Measurements from ENCODE around the gene HUWE1. TPM values are rescaled to one million over a fixed set of nuclear protein-coding genes. Genes with fewer than 3 reads are reported as not detected.

Gene HUWE1
- total RNA-seq, 4 donors from 2014 or later, result 76.6 to 112 (median 101) TPM

DNA sequence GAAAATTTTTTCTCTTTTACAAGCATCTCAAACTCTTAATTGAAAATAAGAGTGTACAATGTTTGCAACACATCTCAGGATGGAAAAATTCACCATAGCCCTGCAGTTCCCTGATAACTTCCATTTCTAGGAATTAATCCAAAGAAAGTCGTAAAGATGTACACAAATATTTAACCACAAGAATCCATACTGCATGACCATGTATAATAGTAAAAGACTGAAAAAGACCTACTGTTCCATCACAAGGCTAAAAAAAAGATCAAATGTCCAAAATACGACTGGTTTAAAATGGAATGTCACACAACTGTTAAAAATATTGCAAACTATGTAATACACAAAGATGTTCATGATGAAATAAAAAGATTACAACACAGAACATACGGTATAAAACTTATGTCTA lies 32.1 kb downstream of the HUWE1 start:
- H3K27ac ChIP-seq, result no peak overlapping the region
- DNase-seq, result no peak
- no peaks in the 10 kb centered on the region for H3K27me3 ChIP-seq
- TF ChIP-seq POLR2A (IDR thresholded peaks at IDR 0.05), result no peak
- TF ChIP-seq, protein P1, sequence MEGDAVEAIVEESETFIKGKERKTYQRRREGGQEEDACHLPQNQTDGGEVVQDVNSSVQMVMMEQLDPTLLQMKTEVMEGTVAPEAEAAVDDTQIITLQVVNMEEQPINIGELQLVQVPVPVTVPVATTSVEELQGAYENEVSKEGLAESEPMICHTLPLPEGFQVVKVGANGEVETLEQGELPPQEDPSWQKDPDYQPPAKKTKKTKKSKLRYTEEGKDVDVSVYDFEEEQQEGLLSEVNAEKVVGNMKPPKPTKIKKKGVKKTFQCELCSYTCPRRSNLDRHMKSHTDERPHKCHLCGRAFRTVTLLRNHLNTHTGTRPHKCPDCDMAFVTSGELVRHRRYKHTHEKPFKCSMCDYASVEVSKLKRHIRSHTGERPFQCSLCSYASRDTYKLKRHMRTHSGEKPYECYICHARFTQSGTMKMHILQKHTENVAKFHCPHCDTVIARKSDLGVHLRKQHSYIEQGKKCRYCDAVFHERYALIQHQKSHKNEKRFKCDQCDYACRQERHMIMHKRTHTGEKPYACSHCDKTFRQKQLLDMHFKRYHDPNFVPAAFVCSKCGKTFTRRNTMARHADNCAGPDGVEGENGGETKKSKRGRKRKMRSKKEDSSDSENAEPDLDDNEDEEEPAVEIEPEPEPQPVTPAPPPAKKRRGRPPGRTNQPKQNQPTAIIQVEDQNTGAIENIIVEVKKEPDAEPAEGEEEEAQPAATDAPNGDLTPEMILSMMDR (IDR thresholded peaks at IDR 0.05), result no peak
- WGBS, 2 donors, result 49 to 52% methylated on average over 3 of the region's 3 CpGs
- no peak overlapping the region for H3K4me3 ChIP-seq
- H3K4me1 ChIP-seq, result peaks cover 0 to 7% (median 0%) of the 10 kb centered on the region in 3 donors
- no peaks in the 10 kb centered on the region for H3K9me3 ChIP-seq
- intact Hi-C loops (cut with DNase I), result no loop called here
- peaks cover 0 to 48% (median 0%) of the 10 kb centered on the region in 3 donors for H3K36me3 ChIP-seq

GRCh38 chrX:53644751-53645150 lies 41.8 kb downstream of the HUWE1 start:
- Histone ChIP-seq H3K4me3 (no peak overlapping the region), H3K27me3 (no peaks in the 10 kb centered on the region), H3K9me3 (no peaks in the 10 kb centered on the region), H3K4me1 (no peaks in the 10 kb centered on the region), H3K27ac (no peak overlapping the region), H3K36me3 (peaks cover 0 to 99% (median 0%) of the 10 kb centered on the region in 3 donors)
- DNase-seq, result no peak
- WGBS, 2 donors, result 55 to 92% methylated on average over 3 of the region's 3 CpGs
- intact Hi-C loops (cut with DNase I), result no loop called here
- TF ChIP-seq, protein P1 (IDR thresholded peaks at IDR 0.05), result no peak
- no peak for TF ChIP-seq POLR2A (IDR thresholded peaks at IDR 0.05)

DNA sequence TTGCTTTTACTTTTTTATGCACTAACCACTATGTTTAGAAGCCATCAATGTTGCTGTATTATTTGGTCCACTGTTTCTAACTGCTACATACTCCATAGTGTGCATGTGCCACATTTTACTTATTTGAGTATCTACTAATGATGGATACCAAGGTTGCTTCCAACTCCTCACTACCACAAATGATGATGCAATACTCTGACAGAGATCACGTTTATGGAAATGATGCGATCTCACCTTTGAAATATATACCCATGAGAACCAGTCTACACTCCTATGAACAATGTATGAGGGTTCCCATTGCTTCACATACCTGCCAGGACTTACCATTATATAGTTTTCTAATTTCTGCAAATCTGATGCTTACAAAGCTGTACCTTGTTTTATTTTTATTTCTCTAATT lies 44.2 kb downstream of the HUWE1 start:
- no peak for DNase-seq
- intact Hi-C loops (cut with DNase I), result no loop called here
- 60 to 69% methylated on average over 2 of the region's 2 CpGs for WGBS, 2 donors
- no peaks in the 10 kb centered on the region for H3K9me3 ChIP-seq
- no peak overlapping the region for H3K4me3 ChIP-seq
- no peaks in the 10 kb centered on the region for H3K4me1 ChIP-seq
- TF ChIP-seq, protein P1 (IDR thresholded peaks at IDR 0.05), result no peak
- TF ChIP-seq POLR2A (IDR thresholded peaks at IDR 0.05), result no peak
- peaks cover 0 to 88% (median 0%) of the 10 kb centered on the region in 3 donors for H3K36me3 ChIP-seq
- no peak overlapping the region for H3K27ac ChIP-seq
- H3K27me3 ChIP-seq, result no peaks in the 10 kb centered on the region

- Histone ChIP-seq H3K27ac (no peak overlapping the region), H3K36me3 (peaks cover 0 to 87% (median 0%) of the 10 kb centered on the region in 3 donors), H3K4me3 (no peak overlapping the region), H3K9me3 (no peaks in the 10 kb centered on the region), H3K4me1 (no peaks in the 10 kb centered on the region), H3K27me3 (no peaks in the 10 kb centered on the region)
- DNase-seq, result no peak
- TF ChIP-seq, protein P1 (IDR thresholded peaks at IDR 0.05), result no peak
- TF ChIP-seq POLR2A (IDR thresholded peaks at IDR 0.05), result no peak
- intact Hi-C loops (cut with DNase I), result no loop called here
Observed at GRCh38 chrX:53639257-53639656, 47.3 kb downstream of the HUWE1 start.

- H3K27ac ChIP-seq, result no peak overlapping the region
- H3K4me1 ChIP-seq, result no peaks in the 10 kb centered on the region
- H3K27me3 ChIP-seq, result no peaks in the 10 kb centered on the region
- no peaks in the 10 kb centered on the region for H3K9me3 ChIP-seq
- DNase-seq, result no peak
- intact Hi-C loops (cut with DNase I), result no loop called here
- 46 to 68% methylated on average over 2 of the region's 2 CpGs for WGBS, 2 donors
- peaks cover 0 to 87% (median under 1%) of the 10 kb centered on the region in 3 donors for H3K36me3 ChIP-seq
- no peak overlapping the region for H3K4me3 ChIP-seq
- TF ChIP-seq, protein P1 (IDR thresholded peaks at IDR 0.05), result no peak
Observed at GRCh38 chrX:53637479-53637878, 49.0 kb downstream of the HUWE1 start.
